Measurements from ENCODE around the gene LCNL1.

Gene LCNL1

DNA sequence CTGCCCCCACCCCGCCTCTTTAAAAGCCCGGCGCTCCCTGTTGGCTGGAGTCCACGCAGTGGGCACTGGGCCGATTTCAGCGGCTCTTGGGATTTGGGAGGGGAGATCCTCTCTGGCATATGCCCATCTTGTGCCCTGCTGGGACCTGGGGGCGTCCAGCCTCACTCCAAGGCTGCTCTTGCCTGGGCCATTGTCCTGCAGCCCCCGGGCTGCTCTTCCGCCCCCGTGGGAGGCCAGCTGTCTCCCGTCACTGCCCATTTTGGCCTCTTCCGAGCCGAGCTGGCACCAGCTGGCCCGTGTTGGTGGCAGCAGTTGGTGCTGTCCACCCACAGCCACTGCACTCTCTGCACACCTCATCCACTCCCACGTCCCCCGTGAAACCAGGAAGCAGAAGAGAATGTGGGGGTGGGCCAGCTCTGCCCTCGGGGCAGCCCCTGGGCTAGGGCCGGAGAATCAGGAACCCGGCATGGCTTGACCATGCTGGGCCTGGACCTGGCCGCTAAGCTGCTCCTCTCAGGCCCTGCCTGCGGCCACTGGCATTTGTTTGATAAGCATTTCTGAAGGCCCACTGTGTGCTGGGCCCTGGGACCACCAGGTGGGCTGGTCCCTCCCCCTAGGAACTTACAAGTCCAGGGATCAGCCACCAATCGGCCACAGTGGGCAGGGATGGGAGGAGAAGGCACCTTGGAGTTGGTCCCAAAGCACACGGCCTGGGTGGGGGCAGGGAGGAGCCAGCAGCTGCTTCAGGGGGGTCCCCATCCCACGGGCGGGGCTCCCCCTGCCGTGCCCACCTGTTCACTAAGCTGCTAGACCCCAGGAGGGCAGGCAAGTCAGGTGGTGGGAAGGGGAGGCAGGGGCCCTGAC, 35.5 kb upstream of the LCNL1 start:
- no peak for DNase-seq

DNA sequence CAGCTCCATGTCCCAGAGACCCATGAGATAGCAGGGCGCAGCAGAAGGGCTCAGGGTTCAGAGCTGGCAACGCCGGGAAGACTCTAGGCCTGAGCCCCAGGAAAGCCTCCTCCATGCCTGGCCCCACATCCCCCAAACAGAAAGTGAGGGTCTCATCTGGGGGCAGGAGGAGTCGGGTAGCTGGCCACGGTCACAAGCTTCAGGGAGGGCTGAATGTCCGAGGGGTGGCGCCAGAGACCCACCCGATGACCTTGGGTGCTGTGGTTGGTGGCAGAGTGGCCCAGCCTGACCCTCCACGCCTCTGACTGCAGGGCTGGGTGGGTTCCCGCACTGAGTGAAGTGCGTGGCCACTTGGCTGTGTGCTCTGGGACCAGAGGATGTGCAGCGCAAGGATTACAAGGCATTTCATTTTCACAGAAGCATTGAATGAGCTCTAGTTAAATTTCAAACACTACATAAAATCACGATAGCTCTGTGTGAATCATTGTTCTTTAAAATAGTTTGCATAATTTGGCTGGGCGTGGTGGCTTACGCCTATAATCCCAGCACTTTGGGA, 34.8 kb upstream of the LCNL1 start:
- DNase-seq = peak; percentile 60

GRCh38 chr9:136949239-136949816, 33.5 kb upstream of the LCNL1 start:
- no peak for DNase-seq

- DNase-seq = peak; percentile 95
Observed at GRCh38 chr9:136949817-136950655, 32.8 kb upstream of the LCNL1 start.

- no peak for DNase-seq
Observed at GRCh38 chr9:136950656-136951276, 32.0 kb upstream of the LCNL1 start.

DNA sequence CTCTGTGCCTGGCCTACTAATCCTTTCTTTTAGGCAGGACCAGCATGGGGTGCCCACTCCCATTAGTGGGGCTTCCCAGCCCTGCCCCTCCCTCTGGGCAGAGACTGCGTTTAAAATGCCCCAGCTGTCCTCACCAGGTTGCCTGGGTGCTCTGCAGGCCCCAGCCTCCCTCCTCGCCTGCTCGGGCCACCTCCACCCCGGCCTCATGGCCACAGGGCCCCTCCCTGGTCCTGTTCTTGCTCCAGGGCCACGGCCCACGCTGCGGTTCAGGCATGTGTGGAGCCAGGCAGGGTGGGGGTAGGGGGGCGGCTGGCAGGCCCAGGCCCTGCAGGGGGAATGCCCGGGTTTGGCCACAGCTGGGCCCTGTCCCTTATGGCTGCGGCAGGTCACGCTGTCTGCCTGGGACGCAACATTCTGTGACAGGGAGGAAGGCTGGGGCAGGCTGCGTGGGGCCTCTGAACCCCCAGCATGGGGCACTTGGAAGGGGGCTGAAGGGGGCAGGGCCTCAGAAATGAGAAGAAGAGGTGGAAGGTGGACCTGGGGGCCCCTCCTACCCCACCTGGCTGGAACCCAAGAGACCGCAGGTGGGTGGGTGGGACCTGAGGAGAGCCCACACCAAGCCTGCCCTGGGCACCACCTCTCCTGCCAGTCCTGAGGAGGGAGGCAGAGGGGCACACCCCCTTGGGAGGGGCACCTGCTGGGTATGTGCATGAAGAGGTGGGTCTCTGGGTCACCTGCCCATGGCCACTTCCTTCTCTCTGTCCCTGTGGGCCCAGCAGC, 31.1 kb upstream of the LCNL1 start, which contains the start of gene LCN12:
TSS of gene LCN12 (plus strand) at position 733 of the 780 bp plus-strand sequence. CDS start 55 bp downstream, outside the sequence.
- no peak for DNase-seq

GRCh38 chr9:136952321-136952850, 30.4 kb upstream of the LCNL1 start:
- no peak for DNase-seq

DNA sequence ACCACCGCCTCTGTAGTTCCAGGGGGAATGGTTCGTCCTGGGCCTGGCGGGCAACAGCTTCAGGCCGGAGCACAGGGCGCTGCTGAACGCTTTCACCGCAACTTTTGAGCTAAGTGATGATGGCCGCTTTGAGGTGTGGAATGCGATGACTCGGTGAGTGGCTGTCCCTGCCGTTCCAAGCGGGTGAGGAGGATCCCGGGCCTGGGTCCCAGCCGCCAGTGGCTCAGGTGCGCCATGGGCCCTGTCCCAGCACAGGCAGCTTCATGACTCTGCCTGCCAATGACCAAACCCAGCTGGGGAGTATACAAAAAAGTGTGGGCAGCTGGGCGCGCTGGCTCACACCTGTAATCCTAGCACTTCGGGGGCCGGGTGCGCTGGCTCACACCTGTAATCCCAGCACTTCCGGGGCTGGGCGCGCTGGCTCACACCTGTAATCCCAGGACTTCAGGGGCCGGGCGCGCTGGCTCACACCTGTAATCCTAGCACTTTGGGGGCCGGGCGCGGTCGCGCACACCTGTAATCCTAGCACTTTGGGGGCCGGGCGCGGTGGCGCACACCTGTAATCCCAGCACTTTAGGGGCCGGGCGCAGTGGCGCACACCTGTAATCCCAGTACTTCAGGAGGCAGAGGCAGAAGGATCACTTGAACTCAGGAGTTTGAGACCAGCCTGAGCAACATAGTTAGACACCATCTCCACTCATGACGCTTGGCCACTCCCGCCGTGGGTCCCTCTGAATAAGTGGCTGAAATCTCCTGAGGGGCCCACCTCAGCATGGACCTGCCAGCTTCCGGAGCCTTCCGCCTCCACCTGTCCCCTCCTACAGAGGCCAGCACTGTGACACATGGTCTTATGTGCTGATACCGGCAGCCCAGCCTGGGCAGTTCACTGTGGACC, 29.7 kb upstream of the LCNL1 start:
- DNase-seq = no peak

- no peak for DNase-seq
Observed at GRCh38 chr9:136953771-136954269, 29.0 kb upstream of the LCNL1 start.

DNA sequence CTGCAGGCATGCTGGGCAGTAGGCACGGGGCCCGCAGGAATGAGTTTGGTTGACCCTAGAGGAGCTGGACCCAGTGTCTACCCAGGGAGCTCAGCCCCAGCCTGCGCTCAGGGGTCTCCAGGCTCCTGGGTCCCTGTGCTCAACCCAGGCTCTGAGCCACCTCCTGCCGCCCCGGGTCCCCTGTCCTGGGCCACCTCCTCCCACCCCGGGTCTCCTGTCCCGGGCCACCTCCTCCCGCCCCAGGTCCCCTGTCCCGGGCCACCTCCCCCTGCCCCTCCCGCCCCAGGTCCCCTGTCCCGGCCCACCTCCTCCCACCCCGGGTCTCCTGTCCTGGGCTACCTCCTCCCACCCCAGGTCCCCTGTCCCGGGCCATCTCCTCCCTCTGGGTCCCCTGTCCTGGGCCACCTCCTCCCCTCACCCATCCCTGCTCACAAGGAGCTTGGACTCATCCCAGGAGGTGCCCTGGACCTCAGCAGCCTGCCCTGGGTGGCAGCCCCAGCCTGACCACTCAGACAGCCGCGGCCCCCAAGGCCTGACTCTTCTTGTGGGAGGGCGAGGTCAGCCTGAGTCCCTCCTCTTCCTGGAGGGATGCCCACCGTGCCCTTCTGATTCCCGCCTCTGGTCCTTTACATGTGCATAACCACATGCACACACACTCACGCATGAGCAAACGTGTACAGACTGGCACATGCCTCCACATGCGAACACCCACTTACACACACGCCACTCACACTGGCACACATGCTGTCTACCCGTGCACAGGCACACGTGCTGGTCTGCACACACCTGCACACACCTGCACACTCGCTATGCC, 28.3 kb upstream of the LCNL1 start:
- DNase-seq = no peak

DNA sequence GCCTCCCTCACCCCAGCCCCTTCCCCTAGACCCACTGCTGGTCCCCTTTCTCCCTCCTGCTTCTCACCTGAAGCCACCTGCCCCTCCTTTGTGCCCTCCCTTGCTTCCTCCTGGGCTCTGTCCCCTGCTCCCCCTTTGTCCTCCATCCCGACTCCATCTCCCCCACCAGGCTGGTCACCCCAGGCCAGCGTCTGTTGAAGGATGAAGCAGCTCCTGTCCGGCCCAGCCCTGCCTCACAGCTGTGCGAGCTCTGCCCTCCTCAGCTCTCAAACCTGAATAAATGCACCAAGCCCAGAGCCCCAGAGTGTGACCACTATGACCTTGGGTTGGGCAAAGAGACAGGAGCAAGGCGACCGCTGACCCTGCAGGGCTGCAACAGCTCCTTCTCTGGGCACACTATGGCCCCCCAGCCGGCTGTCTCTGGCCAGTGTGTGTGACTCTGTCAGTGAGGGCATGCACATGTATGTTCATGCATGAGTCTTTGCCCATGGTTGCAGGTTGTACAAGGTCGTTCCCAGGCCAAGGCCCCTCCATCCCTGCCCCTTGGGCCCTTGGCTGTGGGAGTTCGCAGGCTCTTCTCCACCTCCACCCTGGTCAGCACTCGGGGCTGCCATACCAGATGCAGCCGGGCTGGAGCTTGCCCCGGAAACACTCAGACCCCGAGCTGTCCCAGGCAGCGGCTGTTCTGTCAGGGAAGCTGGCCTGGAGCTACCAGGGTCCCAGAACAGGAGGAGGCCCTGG, 27.4 kb upstream of the LCNL1 start:
- no peak for DNase-seq

DNA sequence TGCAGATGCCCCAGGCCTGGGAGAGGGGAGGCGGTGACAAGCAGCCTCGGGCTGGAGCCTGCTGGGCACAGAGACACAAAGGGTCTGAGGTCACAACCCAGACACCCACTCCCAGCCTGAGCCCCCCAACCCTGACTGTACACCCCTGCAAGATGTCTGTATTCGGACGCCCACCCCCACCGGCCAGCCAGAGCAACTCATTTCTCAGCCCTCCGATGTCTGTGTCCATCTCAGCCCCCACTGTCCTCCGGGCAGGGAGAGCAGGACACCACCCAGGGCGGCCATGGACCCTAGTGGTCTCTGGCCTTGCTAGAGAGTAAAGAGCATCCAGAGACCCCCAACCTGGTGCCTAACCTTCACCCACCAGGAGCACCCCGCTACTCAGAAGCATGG, 26.9 kb upstream of the LCNL1 start:
- DNase-seq = no peak

- no peak for DNase-seq
Observed at GRCh38 chr9:136956604-136957003, 26.2 kb upstream of the LCNL1 start.

DNA sequence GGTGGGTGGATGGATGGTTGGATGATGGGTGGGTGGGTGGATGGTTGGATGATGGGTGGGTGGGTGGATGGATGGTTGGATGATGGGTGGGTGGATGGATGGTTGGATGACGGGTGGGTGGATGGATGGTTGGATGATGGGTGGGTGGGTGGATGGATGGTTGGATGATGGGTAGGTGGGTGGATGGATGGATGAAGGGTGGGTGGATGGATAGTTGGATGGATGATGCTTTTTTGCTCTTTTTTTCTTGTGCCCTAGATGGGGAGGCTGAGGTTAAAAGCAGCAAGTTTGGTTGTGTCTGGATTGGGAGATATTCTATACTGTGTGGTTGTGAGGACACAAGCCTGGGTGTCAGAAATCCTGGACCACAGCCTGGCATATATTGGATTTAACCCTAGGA, 25.3 kb upstream of the LCNL1 start:
- no peak for DNase-seq

GRCh38 chr9:136957901-136958300, 24.9 kb upstream of the LCNL1 start:
- no peak for DNase-seq

- DNase-seq = no peak
Observed at GRCh38 chr9:136958473-136958872, 24.3 kb upstream of the LCNL1 start.

DNA sequence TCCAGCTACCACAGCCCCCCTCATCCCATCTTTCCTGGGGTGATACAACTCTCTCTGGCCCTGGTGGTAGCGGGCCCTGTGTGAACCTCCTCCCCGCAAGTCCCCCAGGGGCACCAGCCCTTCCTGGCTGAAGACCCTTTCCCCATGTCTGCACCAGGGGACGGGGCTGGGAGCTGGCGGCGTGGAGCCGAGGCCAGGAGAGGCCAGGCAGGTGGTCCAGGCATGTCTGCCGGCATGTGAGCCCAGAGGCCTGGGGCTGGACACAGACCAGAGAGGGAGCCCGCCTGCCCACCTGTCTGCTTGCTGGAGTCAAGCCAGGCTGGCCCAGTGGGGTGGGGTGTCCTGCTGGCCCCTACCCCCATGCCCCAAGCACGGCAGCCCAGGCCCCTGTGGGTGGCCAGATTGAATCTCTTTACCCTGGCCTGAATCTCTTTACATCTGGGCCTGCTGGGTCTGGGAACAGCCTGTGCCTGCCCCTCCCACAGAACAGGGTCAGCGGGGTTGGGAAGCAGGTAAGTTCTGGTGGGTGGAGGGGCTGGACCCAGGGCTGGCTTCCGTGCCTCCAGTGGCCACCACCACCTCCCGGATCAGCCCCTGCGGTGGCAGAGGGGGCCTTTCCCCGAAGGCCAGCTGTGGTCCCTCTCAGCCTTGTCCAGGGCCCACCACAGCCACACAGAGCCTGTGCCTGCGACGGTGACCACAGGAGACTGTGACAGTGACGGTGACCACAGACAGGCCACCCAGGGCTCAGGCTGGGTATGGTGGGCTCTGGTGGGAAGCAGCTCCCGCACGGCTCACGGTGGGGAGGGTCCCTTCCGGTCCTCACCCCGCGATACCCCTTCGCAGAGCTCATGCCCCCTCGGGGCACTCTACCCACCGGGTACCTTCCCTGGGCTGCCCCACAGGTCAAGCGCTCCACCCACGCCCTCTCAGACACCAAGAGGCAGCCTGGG, 23.6 kb upstream of the LCNL1 start:
- no peak for DNase-seq
